WI38 (cell line): ENCODE data around the gene SRRM3.
"Not testable (repeated sequence)": the region's sequence is repeated elsewhere in the genome, so short reads cannot be mapped to it uniquely, and the experiment has no call there.

ENCODE experiments used
- H3K4me3 ChIP-seq: 2 replicates; pipeline ENCODE4 v1.5.1; 2011; ENCODE audit warnings: low read depth, mild to moderate bottlenecking, control low read depth, low read length
- CTCF ChIP-seq: IDR thresholded peaks from 2 replicates; pipeline ENCODE4 v1.5.1; 2012; ENCODE audit warnings: low read depth, mild to moderate bottlenecking, control low read depth, low read length

Gene SRRM3

GRCh38 chr7:76269895-76270294 lies 68.2 kb downstream of the SRRM3 start:
- H3K4me3 ChIP-seq, result no peak overlapping the region
- TF ChIP-seq CTCF, result no peak

- not testable (repeated sequence) for H3K4me3 ChIP-seq
Observed at GRCh38 chr7:76271384-76271783, 69.7 kb downstream of the SRRM3 start.

- TF ChIP-seq CTCF, result no peak
- no peak overlapping the region for H3K4me3 ChIP-seq
Observed at GRCh38 chr7:76272142-76272541, 70.4 kb downstream of the SRRM3 start.

GRCh38 chr7:76272851-76273497 lies 71.3 kb downstream of the SRRM3 start:
- no peak overlapping the region for H3K4me3 ChIP-seq
- TF ChIP-seq CTCF, result no peak

- no peak overlapping the region for H3K4me3 ChIP-seq
- no peak for TF ChIP-seq CTCF
Observed at GRCh38 chr7:76273503-76273902, 71.8 kb downstream of the SRRM3 start.

GRCh38 chr7:76278540-76278939 lies 76.8 kb downstream of the SRRM3 start:
- no peak overlapping the region for H3K4me3 ChIP-seq
- no peak for TF ChIP-seq CTCF

GRCh38 chr7:76280408-76280807 lies 78.7 kb downstream of the SRRM3 start:
- no peak overlapping the region for H3K4me3 ChIP-seq
- no peak for TF ChIP-seq CTCF
